ENCODE measurements around the gene PPP1R9A.
A peak's percentile ranks its signal among the peaks of the same experiment; 100 is the strongest.

PPP1R9A gene

DNA sequence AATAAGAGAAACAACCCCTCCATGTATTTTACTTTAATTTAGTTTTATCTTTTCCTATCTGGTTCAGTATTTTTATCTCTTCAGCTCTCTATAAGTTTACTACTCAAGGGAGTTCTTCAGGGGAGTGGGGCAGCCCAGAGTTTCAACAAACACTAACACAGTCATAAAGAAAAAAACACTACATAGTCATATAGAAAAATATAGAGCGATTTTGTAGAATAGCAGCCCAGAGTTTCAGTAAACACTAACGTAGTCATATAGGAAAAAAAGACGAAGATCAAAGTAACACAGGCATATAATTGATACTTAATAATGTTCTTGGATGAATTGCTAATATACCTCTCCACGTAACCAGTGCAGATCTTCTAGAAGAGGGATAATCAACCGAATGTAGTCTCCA lies 362.2 kb downstream of the PPP1R9A start:
- DNase-seq: no peak

GRCh38 chr7:95276114-95276513 lies 368.7 kb downstream of the PPP1R9A start:
- no peak for DNase-seq

DNA sequence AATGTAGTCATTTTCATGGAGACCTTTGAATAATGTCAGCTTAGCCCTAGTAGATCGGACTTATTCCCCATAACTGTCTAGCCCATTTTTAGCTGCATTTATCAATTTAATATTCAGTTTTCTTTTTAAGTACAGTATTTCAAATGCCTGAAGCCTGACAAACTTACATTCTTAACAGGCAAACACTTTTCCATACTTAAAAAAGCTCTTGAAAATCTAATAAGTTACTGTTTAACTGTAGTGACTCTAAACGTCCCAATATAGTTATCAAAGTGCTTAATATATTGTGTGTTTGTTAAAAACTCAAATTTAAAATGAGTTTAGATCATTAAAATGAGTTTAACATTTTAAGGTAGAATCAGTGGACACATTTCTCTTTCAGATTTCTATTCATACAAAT lies 372.0 kb downstream of the PPP1R9A start:
- DNase-seq: no peak

DNA sequence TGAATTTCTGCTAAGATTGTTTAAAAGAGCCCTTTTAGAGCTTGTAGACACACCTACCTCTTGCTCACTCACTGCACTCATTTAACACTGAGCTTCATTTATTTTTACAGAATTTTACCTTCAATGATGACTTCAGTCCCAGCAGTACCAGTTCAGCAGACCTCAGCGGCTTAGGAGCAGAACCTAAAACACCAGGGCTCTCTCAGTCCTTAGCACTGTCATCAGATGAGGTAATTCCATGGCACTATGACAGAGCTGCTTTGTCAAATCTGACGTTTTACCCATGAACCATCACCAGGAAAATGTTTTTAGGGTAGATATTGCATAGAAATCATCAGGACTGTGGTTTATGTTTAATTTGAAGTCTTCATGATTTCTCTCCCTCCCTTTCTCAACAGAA lies 378.7 kb downstream of the PPP1R9A start:
- DNase-seq: no peak

GRCh38 chr7:95290166-95290830 lies 382.9 kb downstream of the PPP1R9A start:
- no peak for DNase-seq

DNA sequence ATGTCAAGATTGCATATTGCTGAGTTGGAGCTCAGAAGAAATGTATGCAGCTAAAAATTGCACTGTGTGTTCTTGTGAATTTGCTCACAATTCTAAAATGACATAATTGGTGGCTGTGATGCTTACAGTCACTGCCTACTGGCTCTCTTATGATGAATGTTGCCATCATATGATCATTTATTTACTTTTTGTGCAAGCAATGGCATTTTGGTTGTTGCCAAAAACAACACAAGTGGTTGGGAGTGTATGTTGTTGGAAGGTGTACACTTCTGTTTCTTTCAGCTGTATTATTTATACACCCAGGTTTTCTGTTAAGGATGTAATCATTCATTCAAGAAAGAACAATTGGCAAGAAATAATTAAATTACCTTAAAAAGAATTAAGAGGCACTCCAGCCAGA lies 388.0 kb downstream of the PPP1R9A start:
- peak in 1 of 2 experiments; percentile 12 for DNase-seq

GRCh38 chr7:95296456-95296855 lies 389.1 kb downstream of the PPP1R9A start:
- DNase-seq: no peak

DNA sequence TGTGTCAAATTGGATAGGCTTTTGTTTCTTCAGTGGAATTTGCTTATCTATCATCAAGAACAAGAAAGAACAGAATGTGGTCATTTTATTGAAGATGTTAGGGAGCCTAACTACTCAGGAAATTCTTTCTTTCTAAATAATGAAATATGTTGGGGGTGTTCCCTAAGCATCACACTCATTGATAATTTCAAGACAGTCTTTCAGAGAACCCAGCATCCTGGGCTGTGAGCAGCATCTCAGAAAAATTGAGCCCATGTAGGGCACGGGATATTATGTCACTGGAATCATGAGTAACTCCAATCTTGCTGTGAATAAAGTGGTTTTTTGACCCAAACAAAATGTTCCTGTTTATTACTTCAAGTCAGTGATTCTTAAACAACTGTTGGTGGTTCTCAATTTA lies 389.6 kb downstream of the PPP1R9A start:
- DNase-seq: no peak

DNA sequence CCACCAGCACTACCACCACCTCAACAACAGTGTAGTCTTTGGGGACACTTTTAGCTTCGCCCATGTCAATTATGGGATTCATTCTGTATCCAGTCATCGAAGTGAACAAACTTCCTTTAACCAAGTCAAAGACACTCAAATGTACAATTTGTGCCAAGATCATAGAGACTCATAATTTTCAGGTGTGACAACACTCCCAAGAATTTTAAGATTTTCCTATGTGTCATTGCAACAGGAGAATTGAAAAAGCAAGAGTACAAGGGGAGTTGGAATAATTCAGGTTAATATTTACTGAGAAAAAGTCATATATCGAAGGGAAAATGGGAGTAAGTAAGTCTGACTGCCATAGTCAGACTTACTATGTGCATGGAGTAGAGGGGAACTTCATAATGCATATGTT lies 390.7 kb downstream of the PPP1R9A start:
- no peak for DNase-seq

DNA sequence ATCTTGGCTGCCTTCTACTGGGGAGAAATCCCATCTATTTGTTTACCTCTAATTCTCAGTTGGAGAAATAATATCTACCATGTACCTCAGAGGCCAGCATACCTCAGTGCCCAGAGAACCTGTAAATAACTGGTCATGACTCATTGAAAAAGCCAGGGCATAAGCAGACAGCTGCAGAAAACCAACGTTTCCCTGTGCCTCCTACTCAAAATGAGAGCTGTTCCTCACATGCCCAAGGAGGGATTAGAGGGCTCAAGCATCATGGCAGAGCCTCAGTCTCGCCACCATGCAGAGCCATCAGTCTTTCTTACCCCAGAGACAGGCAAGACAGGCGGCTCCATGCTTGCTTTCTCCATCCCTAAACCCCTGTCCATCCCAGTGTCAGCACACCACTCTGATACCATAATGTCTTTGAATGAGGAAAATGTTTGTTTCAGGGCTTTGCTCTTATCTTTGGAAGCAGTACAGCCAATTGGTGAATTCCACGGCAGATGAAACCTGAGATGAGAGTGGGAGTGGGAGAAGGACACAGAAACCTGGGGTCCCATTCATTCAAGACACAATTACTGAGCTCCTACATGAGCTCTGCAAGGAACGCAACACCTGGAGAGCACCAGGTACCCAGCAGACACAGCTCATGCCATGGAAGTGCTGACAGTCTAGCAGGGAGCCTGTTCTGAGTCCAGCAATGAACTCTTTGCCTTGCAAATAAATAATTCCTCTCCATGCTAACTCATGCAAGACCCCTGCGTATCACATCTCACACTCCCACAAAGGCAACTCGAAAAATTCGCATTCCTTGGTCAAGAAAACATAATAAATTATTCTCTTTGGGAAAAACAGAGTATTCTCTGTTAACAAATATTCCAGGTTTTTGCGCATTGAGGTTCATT lies 395.9 kb downstream of the PPP1R9A start:
- no peak for DNase-seq

GRCh38 chr7:95304990-95305389 lies 397.6 kb downstream of the PPP1R9A start:
- no peak for DNase-seq

DNA sequence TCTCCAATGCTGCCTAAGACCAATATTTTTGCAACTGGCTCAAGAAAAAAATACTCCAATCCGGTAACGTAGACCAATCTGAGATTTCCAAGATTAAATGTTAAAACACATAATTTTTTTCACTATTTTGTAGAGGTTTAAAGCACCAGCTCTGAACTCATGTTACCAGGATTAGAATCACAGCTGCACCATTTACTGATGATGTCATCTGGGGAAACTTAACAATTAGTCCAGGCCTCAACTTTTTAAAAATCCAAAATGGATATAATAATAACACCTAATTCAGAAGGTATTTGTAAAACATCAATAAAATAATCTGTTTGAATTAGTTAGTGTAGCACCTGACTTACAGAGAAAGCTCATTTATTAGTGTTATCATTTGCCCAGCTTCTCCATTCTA lies 402.6 kb downstream of the PPP1R9A start:
- no peak for DNase-seq

DNA sequence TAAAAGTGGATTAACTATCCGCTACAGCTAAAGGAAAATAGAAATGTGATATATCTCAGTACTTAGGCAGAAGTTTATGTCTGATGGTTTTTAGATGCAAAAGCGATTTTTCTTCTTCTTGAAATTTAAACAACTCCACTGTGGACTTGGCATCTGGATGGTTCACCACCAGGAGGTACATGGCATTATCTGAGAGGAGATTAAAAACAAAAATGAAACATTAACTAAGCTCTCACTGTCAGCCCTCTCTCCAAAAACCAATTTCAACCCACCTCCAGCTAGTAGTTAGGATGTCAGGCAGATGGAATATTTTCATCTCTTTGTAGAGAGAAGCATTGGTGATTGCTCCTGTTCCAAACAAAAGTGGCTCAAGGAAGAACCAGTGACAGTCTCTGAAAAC lies 404.0 kb downstream of the PPP1R9A start:
- no peak for DNase-seq

DNA sequence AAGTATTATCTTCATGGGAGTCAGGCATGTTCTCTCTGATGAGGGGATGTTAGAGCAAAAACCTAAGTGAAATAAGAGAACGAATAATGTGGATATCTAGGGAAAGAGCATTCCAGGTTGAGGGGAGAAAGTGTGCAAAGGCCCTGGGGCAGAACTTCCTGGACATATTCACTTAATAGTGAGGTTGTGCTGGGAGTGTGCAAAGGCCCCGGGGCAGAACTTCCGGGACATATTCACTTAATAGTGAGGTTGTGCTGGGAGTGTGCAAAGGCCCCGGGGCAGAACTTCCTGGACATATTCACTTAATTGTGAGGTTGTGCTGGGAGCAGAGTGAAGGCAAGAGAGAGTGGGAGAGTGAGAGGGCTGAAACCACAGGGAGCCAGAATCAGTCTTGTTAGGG lies 405.2 kb downstream of the PPP1R9A start:
- DNase-seq: no peak

DNA sequence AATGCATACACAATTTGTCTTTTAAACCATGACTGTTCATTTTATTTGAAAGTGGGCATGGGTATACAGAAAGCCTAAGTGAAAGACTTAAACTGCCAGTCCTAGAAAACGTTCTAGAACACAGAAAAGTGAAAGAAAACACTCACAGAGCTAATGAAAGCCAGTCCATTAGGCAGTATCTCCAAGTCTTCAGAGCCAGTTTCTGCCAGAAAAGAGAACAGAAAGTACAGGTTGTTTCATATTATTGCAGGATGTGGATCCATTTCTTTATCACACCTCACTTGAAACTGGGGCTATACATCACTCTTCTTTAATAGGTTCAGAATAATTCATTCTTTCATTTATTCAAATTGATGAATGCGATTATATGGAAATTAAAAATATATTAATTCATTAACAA lies 409.2 kb downstream of the PPP1R9A start:
- DNase-seq: no peak

- DNase-seq: peak; percentile 0 to 36
These were observed 410.2 kb downstream of the PPP1R9A start for GRCh38 chr7:95317546-95317945.

- DNase-seq: no peak
These were observed 410.6 kb downstream of the PPP1R9A start for GRCh38 chr7:95317966-95318365.

DNA sequence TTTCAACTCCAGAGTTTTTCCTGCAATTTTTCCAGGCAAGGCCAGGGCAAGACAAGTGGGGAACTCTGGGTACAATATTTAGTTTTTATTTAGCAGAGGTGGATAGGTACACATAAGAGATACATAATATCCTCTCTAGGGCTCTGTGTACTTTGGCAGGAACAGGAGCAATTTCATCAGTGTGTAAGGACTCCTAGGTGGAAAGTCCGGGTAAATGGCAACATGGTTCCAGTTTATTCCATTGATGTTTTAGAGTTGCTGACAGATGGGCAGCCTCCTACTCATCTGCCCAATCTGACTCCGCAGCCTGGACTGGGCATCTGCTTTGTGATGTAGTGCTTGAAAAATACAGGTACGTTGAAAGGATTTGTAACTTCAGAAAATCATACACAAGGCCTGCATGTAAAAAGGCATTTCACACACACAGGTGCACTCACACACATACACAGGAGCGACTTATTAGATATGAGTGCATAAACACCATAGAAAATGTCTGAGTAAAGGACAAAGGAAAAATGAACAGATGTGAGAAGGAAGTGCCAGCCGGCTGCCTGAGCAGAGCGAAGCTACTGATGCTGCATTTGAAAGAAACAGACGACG lies 411.2 kb downstream of the PPP1R9A start:
- DNase-seq: peak; percentile 72 to 92

- no peak for DNase-seq
These were observed 412.2 kb downstream of the PPP1R9A start for GRCh38 chr7:95319570-95319969.

DNA sequence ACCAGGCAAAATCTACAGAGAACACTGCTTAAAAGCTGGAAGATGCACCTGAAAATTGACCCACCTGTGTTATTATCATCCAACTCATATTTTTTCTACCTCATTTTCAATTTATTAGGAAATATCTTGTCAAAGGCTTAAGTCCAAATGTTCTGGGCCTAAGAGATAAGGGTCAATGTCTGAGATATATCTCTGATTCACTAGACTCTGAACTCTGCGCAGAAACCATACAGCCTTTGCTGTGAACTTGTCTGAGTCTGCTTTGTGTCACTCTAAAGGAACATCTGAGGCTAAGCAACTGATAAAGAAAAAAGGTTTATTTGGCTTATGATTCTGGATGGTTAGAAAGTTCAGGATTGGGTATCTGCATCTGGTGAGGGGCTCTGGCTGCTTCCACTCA lies 413.3 kb downstream of the PPP1R9A start:
- no peak for DNase-seq

- DNase-seq: no peak
These were observed 414.3 kb downstream of the PPP1R9A start for GRCh38 chr7:95321720-95322119.

GRCh38 chr7:95322396-95322795 lies 415.0 kb downstream of the PPP1R9A start:
- DNase-seq: no peak

DNA sequence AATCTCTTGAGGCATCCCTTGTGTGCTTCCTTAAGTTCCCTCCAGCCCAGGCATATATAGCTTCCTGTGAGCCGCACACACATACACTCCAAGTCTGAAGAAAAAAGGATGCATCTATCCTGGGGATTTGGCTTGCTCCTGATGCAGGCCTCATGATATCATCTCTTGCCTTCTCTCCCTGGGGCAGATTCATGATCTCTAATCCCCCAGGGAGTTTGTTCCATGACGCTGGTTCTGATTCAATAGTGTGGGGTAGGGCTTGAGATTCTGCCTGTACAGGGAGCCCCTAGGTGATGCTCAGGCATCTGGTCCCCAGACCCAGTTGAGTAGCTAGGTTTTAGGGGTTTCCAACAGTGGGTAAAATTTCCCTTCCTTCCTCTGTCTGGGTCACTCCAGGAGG lies 415.5 kb downstream of the PPP1R9A start:
- no peak for DNase-seq
